IMR-90 (cell line): ENCODE results near the gene FOXS1.

Experiments used
- CTCF ChIP-seq: conservative IDR thresholded peaks from 2 replicates; pipeline ENCODE4 v1.5.1; 2012; ENCODE audit warnings: mild to moderate bottlenecking, low read depth, low read length, improper control_type of control experiment
- MAFK ChIP-seq: IDR thresholded peaks from 2 replicates; pipeline ENCODE4 v1.6.1; 2012; ENCODE audit warnings: low read depth, low read length, improper control_type of control experiment
- MAZ ChIP-seq: IDR thresholded peaks from 2 replicates; pipeline ENCODE4 v1.6.1; 2012; ENCODE audit warnings: low read depth, mild to moderate bottlenecking, low read length, improper control_type of control experiment, moderate library complexity, borderline replicate concordance
- MXI1 ChIP-seq: IDR thresholded peaks from 2 replicates; pipeline ENCODE4 v1.6.1; 2012; ENCODE audit warnings: low read depth, mild to moderate bottlenecking, low read length, moderate library complexity, borderline replicate concordance
- POLR2A ChIP-seq: IDR thresholded peaks from 2 replicates; pipeline ENCODE4 v1.6.1; 2012; ENCODE audit warnings: mild to moderate bottlenecking, low read depth, low read length
- RCOR1 ChIP-seq: IDR thresholded peaks from 2 replicates; pipeline ENCODE4 v1.6.1; 2012; ENCODE audit warnings: mild to moderate bottlenecking, low read length, improper control_type of control experiment; ENCODE audit not compliant: insufficient replicate concordance
- SMC3 ChIP-seq: fragments of 150-350 bp; IDR thresholded peaks from 2 replicates; pipeline ENCODE4 v1.6.1; 2016; ENCODE audit warnings: low read depth, mild to moderate bottlenecking, antibody characterized with exemption, low read length, moderate library complexity

DNA sequence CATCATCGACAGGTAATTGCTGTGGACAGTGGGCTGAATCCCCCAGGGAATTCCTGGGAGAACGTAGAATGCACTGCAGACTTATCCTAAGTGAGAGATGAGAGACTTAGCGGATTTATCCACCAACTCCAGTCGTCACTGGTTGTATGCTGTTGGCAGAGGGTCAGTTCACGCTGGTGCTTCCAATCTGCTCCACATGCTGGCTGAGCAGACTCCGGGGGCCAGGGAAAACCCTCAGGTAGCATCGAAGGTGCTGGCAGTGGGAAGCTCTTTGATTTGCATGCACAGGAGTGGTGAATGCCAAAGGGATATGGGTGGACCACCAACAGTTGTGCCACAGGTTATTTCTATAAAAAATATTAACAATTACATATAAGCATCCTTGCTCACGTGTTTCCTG, 45.2 kb upstream of the FOXS1 start:
- TF ChIP-seq MAFK (no peak), RCOR1 (no peak), CTCF (no peak), MAZ (no peak), SMC3 (no peak), POLR2A (no peak), MXI1 (no peak)
